ENCODE results near the gene OR13C8. TPM values are rescaled to one million over a fixed set of nuclear protein-coding genes. Genes with fewer than 3 reads are reported as not detected.
"Not testable (repeated sequence)": the region's sequence is repeated elsewhere in the genome, so short reads cannot be mapped to it uniquely, and the experiment has no call there.

The OR13C8 gene, protein sequence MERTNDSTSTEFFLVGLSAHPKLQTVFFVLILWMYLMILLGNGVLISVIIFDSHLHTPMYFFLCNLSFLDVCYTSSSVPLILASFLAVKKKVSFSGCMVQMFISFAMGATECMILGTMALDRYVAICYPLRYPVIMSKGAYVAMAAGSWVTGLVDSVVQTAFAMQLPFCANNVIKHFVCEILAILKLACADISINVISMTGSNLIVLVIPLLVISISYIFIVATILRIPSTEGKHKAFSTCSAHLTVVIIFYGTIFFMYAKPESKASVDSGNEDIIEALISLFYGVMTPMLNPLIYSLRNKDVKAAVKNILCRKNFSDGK
- total RNA-seq (not detected), polyA plus RNA-seq (not detected)

DNA sequence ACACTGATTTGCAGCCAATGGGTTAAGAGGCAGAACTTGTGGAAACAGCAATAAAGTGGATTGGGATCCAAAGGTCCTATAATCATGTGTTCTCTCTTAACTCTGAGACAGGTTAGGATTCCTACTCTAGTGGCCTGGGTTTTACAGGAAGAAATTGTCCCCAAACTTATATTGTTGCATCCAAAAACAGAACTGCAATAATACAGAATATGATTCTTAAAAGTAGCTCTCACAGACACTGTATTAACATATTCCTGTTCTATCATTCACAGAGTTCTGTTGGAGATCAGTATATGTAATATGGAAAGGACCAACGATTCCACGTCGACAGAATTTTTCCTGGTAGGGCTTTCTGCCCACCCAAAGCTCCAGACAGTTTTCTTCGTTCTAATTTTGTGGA is at the start of gene OR13C8:
TSS of gene OR13C8 (plus strand) at position 301 of the 400 bp plus-strand sequence. CDS start at position 301, 0 bp downstream.
- Histone ChIP-seq H3K4me3 (ENCODE audit: low read length) (no peak within 1 kb of the TSS), H3K27ac (ENCODE audit: low read depth, low read length) (no peak within 1 kb of the TSS), H3K9me3 (ENCODE audit: low read length) (no peaks in the 10 kb centered on the region), H3K27me3 (ENCODE audit: insufficient read depth, low read length, poor library complexity, severe bottlenecking) (no peaks in the 10 kb centered on the region), H3K36me3 (ENCODE audit: insufficient read depth, low read length) (no peaks in the 10 kb centered on the region), H3K4me1 (ENCODE audit: insufficient read depth, low read length) (no peaks in the 10 kb centered on the region)
- no peaks in the 10 kb centered on the region for H3K36me3 Mint-ChIP-seq
- H3K27ac Mint-ChIP-seq, result no peak within 1 kb of the TSS
- POLR2A ChIA-PET, result no interaction called here
- no peaks in the 10 kb centered on the region for H3K4me1 Mint-ChIP-seq
- no peak within 1 kb of the TSS for H3K4me3 Mint-ChIP-seq
- CTCF ChIA-PET, result no interaction called here
- H3K27me3 Mint-ChIP-seq, result no peaks in the 10 kb centered on the region
- peaks cover 6 to 11% (median 6%) of the 10 kb centered on the region in 5 donors for H3K9me3 Mint-ChIP-seq
- no peak for DNase-seq

DNA sequence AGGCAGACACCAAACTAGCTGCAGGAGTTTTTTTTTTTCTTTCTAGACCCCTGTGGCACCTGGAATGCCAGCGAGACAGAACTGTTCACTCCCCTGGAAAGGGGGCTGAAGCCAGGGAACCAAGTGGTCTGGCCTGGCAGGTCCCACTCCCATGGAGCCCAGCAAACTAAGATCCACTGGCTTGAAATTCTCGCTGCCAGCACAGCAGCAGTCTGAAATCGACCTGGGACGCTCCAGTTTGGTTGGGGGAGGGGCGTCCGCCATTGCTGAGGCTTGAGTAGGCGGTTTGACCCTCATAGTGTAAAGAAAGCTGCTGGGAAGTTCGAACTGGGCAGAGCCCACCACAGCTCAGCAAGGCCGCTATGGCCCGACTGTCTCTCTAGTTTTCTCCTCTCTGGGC is 48.7 kb upstream of the OR13C8 start:
- H3K36me3 Mint-ChIP-seq; H3K9me3 Mint-ChIP-seq; H3K36me3 ChIP-seq (ENCODE audit: insufficient read depth, low read length); H3K27me3 Mint-ChIP-seq; H3K4me3 ChIP-seq (ENCODE audit: low read length); H3K27ac ChIP-seq (ENCODE audit: low read depth, low read length); H3K27me3 ChIP-seq (ENCODE audit: insufficient read depth, low read length, poor library complexity, severe bottlenecking); H3K4me1 ChIP-seq (ENCODE audit: insufficient read depth, low read length); H3K27ac Mint-ChIP-seq; DNase-seq; POLR2A ChIA-PET; CTCF ChIA-PET; H3K9me3 ChIP-seq (ENCODE audit: low read length); H3K4me3 Mint-ChIP-seq; H3K4me1 Mint-ChIP-seq: not testable (repeated sequence)

DNA sequence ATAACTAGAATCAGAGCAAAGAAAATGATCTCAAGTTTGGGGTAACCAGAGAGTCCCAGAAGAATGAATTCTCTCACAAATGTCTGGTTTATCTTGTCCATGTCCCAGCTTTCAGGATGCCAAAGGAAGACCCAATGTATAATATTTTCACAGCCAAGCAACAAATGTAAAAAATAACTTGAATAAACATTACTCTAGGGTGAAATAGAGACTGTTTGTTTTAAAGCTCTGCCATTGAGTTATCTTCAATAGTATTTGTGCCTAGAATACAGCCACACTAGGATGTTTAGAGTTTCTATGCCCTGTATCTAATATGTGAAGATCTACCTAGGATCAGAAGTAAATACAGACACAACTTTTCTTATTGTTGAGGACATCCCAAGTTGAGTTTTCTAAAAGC is 41.9 kb upstream of the OR13C8 start, which contains the start of gene OR13C4:
TSS of gene OR13C4 (minus strand) at position 101 of the 400 bp plus-strand sequence. CDS start at position 101, 0 bp downstream.
- Mint-ChIP-seq H3K27me3 (no peaks in the 10 kb centered on the region), H3K36me3 (no peaks in the 10 kb centered on the region), H3K4me3 (no peak within 1 kb of the TSS), H3K9me3 (peaks cover 0 to 6% (median 2%) of the 10 kb centered on the region in 5 donors), H3K4me1 (no peaks in the 10 kb centered on the region), H3K27ac (no peak within 1 kb of the TSS)
- no peak for DNase-seq
- H3K27me3 ChIP-seq (ENCODE audit: insufficient read depth, low read length, poor library complexity, severe bottlenecking), result no peaks in the 10 kb centered on the region
- ChIA-PET POLR2A (no interaction called here), CTCF (no interaction called here)
- no peaks in the 10 kb centered on the region for H3K36me3 ChIP-seq (ENCODE audit: insufficient read depth, low read length)
- H3K27ac ChIP-seq (ENCODE audit: low read depth, low read length), result no peak within 1 kb of the TSS
- no peaks in the 10 kb centered on the region for H3K9me3 ChIP-seq (ENCODE audit: low read length)
- no peaks in the 10 kb centered on the region for H3K4me1 ChIP-seq (ENCODE audit: insufficient read depth, low read length)
- H3K4me3 ChIP-seq (ENCODE audit: low read length), result no peak within 1 kb of the TSS

DNA sequence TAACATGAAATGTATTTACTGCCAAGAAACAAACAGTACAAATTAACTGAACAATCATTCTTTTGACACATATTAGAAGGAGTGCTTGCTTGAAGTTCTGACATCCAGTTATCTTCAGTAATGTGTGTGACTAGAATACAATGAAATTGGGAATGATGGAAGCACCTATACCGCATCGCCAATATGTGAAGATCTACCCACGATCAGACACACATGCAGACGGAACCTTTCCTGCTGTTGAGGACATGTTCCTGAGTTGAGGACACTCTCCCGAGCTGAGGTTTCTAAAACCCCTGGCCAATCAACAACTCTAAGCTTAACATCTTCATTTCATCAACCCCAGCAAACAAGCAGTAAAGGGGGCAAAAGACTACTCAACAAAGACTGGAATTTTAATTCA is 32.2 kb upstream of the OR13C8 start, which contains the start of gene OR13C3:
TSS of gene OR13C3 (minus strand) at position 101 of the 400 bp plus-strand sequence. CDS start 133 bp downstream, outside the sequence.
- Histone ChIP-seq H3K4me1 (ENCODE audit: insufficient read depth, low read length) (no peaks in the 10 kb centered on the region), H3K4me3 (ENCODE audit: low read length) (no peak within 1 kb of the TSS), H3K9me3 (ENCODE audit: low read length) (no peaks in the 10 kb centered on the region), H3K27ac (ENCODE audit: low read depth, low read length) (no peak within 1 kb of the TSS), H3K36me3 (ENCODE audit: insufficient read depth, low read length) (no peaks in the 10 kb centered on the region), H3K27me3 (ENCODE audit: insufficient read depth, low read length, poor library complexity, severe bottlenecking) (no peaks in the 10 kb centered on the region)
- ChIA-PET POLR2A (no interaction called here), CTCF (no interaction called here)
- DNase-seq, result no peak
- Mint-ChIP-seq H3K27ac (no peak within 1 kb of the TSS), H3K27me3 (no peaks in the 10 kb centered on the region), H3K9me3 (peaks cover 0 to 2% (median 0%) of the 10 kb centered on the region in 5 donors), H3K36me3 (no peaks in the 10 kb centered on the region), H3K4me3 (no peak within 1 kb of the TSS), H3K4me1 (no peaks in the 10 kb centered on the region)

DNA sequence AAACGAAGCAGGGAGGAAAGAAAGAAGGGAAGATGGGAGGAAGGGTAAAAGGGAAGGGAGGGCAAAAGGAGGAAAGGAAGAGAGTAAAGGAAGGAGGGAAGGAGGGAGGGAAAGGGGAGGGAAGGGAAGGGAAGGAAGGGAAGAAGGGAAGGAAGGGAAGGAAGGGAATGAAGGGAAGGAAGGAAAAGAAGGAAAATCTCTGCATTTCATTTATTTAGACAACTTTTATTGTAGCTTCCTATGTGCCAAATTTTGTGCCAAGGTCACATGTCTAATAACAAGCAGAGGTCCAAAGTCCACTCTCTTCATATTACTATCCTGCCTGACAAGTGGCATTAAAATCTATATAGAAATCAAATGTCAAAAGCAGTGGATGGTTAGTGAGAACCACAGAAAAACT is 29.7 kb upstream of the OR13C8 start:
- Histone ChIP-seq H3K36me3 (ENCODE audit: insufficient read depth, low read length) (no peaks in the 10 kb centered on the region), H3K27ac (ENCODE audit: low read depth, low read length) (no peak overlapping the region), H3K4me1 (ENCODE audit: insufficient read depth, low read length) (no peaks in the 10 kb centered on the region), H3K9me3 (ENCODE audit: low read length) (no peaks in the 10 kb centered on the region), H3K27me3 (ENCODE audit: insufficient read depth, low read length, poor library complexity, severe bottlenecking) (no peaks in the 10 kb centered on the region), H3K4me3 (ENCODE audit: low read length) (no peak overlapping the region)
- Mint-ChIP-seq H3K4me3 (no peak overlapping the region), H3K9me3 (peaks cover 0 to 2% (median 0%) of the 10 kb centered on the region in 5 donors), H3K4me1 (no peaks in the 10 kb centered on the region), H3K36me3 (no peaks in the 10 kb centered on the region), H3K27me3 (no peaks in the 10 kb centered on the region), H3K27ac (no peak overlapping the region)
- POLR2A ChIA-PET, result no interaction called here
- CTCF ChIA-PET, result no interaction called here
- no peak for DNase-seq

DNA sequence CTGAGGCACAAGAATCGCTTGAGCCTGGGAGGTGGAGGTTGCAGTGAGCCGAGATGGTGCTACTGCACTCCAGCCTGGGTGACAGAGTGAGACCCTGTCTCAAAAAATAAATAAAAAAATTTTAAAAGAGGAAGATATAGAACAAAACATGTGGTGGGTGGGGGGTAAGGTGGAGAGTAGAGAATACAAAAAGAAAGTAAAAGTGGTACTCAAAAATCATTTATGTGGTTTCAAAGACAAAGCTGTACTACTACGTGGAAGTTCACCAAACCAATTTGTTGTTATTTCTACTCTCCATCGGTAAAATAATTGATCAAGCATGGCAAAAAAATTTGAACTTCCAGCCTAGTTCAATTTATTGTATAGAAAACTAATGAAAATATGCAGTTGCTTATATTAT is 24.3 kb upstream of the OR13C8 start:
- CTCF ChIA-PET, result no interaction called here
- POLR2A ChIA-PET, result no interaction called here
- Mint-ChIP-seq H3K4me1 (no peaks in the 10 kb centered on the region), H3K27me3 (no peaks in the 10 kb centered on the region), H3K36me3 (no peaks in the 10 kb centered on the region), H3K9me3 (no peaks in the 10 kb centered on the region), H3K27ac (no peak overlapping the region), H3K4me3 (no peak overlapping the region)
- no peak for DNase-seq
- Histone ChIP-seq H3K4me1 (ENCODE audit: insufficient read depth, low read length) (no peaks in the 10 kb centered on the region), H3K9me3 (ENCODE audit: low read length) (no peaks in the 10 kb centered on the region), H3K4me3 (ENCODE audit: low read length) (no peak overlapping the region), H3K27me3 (ENCODE audit: insufficient read depth, low read length, poor library complexity, severe bottlenecking) (no peaks in the 10 kb centered on the region), H3K27ac (ENCODE audit: low read depth, low read length) (no peak overlapping the region), H3K36me3 (ENCODE audit: insufficient read depth, low read length) (no peaks in the 10 kb centered on the region)

DNA sequence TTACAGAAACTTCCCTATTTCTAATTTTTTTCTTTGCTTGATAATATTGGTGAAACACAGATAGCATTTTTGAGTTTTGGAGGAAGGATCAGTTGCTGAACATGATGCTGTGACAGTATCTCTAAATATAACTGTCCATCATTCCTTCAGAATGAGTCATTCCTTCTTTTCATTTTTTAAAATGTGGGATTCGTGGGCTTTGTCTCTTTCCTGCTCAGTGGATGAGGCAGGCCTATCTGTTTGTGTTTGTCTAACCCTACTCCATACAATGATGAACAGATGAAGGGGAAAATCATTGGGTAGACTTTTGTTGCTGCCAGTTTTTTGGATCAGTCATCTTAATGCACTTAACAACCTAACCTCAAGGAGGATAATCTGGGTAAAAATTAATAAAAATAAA is 15.7 kb upstream of the OR13C8 start:
- H3K27ac Mint-ChIP-seq, result no peak overlapping the region
- ChIA-PET POLR2A (no interaction called here), CTCF (no interaction called here)
- peaks cover 0 to 10% (median 4%) of the 10 kb centered on the region in 5 donors for H3K9me3 Mint-ChIP-seq
- no peaks in the 10 kb centered on the region for H3K4me1 Mint-ChIP-seq
- Histone ChIP-seq H3K4me1 (ENCODE audit: insufficient read depth, low read length) (no peaks in the 10 kb centered on the region), H3K27me3 (ENCODE audit: insufficient read depth, low read length, poor library complexity, severe bottlenecking) (no peaks in the 10 kb centered on the region), H3K4me3 (ENCODE audit: low read length) (no peak overlapping the region), H3K27ac (ENCODE audit: low read depth, low read length) (no peak overlapping the region), H3K36me3 (ENCODE audit: insufficient read depth, low read length) (no peaks in the 10 kb centered on the region), H3K9me3 (ENCODE audit: low read length) (no peaks in the 10 kb centered on the region)
- no peak for DNase-seq
- no peak overlapping the region for H3K4me3 Mint-ChIP-seq
- no peaks in the 10 kb centered on the region for H3K36me3 Mint-ChIP-seq
- H3K27me3 Mint-ChIP-seq, result no peaks in the 10 kb centered on the region

DNA sequence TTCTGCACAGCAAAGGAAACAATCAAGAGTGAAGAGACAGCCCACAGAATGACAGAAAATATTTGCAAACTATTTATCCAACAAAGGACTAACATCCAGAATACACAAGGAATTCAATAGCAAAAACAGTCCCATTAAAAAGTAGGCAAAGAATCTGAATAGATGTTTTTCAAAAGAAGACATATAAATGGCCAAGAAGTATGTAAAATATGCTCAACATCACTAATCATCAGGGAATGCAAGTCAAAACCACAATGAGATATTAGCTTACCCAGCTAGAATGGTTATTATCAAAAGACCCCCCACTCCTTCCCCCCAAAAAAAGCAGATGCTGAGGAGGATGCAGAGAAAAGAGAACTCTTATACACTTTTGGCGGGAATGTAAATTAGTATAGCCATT is 13.4 kb upstream of the OR13C8 start:
- Histone ChIP-seq H3K4me1 (ENCODE audit: insufficient read depth, low read length) (no peaks in the 10 kb centered on the region), H3K27ac (ENCODE audit: low read depth, low read length) (no peak overlapping the region), H3K36me3 (ENCODE audit: insufficient read depth, low read length) (no peaks in the 10 kb centered on the region), H3K4me3 (ENCODE audit: low read length) (no peak overlapping the region), H3K9me3 (ENCODE audit: low read length) (no peaks in the 10 kb centered on the region), H3K27me3 (ENCODE audit: insufficient read depth, low read length, poor library complexity, severe bottlenecking) (no peaks in the 10 kb centered on the region)
- ChIA-PET POLR2A (no interaction called here), CTCF (no interaction called here)
- DNase-seq, result no peak
- H3K9me3 Mint-ChIP-seq, result peaks cover 4 to 15% (median 6%) of the 10 kb centered on the region in 5 donors
- H3K4me3 Mint-ChIP-seq, result no peak overlapping the region
- H3K27ac Mint-ChIP-seq, result no peak overlapping the region
- H3K4me1 Mint-ChIP-seq, result no peaks in the 10 kb centered on the region
- no peaks in the 10 kb centered on the region for H3K36me3 Mint-ChIP-seq
- no peaks in the 10 kb centered on the region for H3K27me3 Mint-ChIP-seq

Data from CD8-positive, alpha-beta memory T cell (primary cell).